GM21423 (cell line): ENCODE data around the gene TRPV3.
"Not testable (repeated sequence)": the region's sequence is repeated elsewhere in the genome, so short reads cannot be mapped to it uniquely, and the experiment has no call there.

Experiments used
- ATAC-seq: cut with Tn5 transposase; IDR thresholded peaks from one replicate; pipeline ENCODE4 v1.9.1; 2021; ENCODE audit warnings: mild to moderate bottlenecking, moderate library complexity; ENCODE audit not compliant: unreplicated experiment

TRPV3 gene

DNA sequence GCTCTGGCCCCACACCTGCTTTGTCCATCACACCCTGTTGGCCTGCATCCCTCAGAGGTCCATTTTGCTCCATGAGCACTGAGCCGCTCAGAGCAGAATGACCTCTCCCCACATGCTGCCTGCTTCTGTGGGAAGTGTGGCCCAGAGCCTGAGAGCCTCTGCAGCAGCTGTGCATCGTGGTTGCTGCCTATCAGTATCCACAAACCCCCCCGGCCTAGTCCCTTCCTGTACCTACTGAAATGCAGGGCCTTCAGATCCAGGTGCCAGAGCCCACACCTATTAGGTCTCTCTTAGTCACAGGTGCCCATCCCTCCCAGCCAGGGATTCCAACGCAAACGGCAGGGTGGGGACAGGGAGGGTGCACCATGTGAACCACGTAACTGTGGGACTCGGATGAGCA, 16.6 kb upstream of the TRPV3 start:
- ATAC-seq = no peak

DNA sequence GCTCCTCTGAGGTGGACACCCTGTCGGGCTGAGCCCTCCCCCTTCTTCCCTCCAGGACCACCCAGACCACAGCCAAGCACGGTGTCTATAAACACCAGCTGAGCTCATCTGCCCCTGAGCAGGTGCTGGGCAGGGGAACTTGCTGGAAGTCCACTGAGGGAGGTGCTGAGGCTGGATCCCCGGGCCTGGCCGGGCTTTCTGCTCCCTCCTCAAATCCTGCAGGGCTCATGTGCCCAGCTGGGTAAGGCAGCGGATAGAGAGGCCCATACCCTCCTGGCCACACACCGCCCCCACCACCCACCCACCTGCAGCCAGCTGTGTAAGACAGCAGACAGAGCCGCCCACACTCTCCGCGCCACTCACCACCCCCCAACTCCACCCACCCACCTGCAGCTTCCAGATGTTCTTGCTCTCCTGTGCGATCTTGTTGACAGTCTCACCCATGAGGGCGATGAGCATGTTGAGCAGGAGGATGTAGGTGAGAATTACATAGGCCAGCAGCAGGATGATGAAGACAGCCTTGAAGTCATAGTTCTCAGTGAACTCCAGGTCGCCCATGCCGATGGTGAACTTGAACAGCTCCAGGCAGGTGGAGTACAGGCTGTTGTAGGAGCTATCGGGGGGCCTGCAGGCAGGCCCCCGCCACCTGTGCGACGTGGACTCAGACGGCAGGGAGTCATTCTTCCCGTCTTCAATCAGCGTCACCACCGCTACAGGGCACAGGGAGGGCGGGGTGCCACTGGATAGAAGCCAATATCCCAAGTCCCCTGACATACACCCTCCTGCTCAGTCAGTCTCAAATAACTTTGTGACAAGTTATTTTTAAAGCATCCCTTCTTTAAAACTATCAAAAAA, 15.9 kb upstream of the TRPV3 start:
- no peak for ATAC-seq

DNA sequence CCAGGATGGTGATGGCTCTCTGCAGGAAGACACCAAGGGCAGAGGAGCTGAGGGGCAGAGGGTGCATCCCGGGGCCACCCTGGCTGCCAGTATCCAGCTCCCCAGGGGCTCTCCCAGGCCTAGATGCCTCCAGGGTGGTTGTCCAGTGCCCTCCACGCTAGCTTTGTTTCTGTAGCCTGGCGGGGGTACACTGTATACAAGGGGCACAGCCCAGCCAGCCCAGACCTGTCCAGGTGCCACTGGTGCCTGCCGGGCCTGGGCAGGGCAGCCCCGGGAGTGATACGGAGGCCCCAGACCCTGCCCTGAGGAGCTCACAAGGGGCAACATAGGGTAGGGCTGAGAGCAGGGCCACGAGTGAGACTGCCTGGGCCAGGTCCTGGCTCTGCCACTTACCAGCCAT, 14.6 kb upstream of the TRPV3 start:
- ATAC-seq = no peak

DNA sequence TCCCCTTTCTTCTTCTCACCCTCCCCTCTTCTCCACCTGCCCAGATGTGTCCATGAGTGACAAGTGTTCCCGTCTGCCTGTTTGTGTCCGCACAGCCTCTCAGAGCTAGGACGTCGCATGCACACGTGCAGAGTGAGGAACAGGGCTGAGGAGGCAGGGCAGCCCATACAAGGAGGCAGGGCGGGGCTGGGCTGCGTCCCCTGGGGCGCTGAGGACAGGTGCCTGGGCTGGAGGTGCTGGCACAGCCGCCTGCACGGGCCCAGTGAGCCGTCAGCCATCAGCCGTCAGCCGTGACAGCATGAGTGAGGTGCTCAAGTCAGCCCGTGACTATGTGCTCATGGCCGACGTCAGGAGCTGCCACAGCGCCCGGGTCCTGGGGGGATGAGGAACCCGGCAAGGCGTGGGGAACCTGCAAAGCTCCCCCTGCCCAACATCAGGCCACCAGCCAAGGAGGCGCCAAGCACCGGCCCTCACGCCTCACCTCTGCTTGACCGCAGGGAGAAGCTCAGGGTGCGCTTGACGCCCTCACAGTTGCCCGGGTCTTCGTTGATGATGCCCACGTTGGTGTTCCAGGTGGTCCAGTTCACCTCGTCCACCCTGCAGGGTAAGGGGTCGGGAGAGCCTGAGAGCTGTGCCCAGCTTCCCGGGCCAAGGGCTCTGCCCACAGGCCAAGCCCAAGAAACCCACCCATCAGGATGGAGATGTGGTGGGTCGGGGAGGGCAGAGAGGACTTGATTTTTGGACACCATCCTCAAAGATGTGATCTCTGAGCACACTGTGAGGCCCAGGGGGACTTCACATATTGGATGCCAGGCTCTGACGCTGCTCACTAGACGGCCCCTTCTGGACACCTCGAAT, 13.7 kb upstream of the TRPV3 start:
- no peak for ATAC-seq

DNA sequence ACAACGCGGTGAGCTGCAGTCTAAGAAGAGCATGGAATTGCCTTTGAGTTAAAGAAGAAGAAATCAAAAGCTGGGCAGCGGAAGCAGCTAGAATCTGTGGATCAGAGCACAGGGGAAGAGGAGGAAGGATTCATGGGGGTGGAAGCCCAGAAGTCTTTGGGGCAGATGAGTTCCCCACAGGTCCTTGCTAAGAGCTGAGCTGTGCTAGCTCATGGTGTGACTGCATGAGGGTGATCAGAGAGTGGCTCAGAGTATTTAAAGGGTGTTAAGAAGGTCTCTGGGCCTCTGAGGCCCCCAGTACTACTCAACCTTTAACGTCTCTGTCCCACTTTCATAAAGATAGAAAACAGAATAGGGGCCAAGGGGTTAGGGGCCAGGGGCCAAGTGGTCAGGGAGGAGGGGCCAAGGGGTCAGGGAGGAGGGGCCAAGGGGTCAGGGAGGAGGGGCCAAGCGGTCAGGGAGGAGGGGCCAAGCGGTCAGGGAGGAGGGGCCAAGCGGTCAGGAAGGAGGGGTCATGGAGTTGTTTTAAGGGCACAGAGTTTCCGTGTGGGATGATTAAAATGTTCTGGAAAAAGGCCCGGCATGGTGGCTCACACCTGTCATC, 12.0 kb upstream of the TRPV3 start:
- ATAC-seq = no peak

- no peak for ATAC-seq
Measured at GRCh38 chr17:3566551-3566950, 8.9 kb upstream of the TRPV3 start.

- ATAC-seq = no peak
Measured at GRCh38 chr17:3565143-3565542, 7.5 kb upstream of the TRPV3 start.

DNA sequence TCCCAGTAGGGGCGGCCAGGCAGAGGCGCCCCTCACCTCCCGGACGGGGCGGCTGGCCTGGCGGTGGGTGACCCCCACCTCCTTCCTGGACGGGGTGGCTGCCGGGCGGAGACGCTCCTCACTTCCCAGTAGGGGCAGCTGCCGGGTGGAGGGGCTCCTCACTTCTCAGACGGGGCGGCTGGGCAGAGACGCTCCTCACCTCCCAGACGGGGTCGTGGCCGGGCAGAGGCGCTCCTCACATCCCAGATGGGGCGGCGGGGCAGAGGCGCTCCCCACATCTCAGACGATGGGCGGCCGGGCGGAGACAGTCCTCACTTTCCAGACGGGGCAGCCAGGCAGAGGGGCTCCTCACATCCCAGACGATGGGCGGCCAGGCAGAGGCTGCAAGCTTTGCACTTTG, 6.6 kb upstream of the TRPV3 start:
- ATAC-seq = not testable (repeated sequence)

DNA sequence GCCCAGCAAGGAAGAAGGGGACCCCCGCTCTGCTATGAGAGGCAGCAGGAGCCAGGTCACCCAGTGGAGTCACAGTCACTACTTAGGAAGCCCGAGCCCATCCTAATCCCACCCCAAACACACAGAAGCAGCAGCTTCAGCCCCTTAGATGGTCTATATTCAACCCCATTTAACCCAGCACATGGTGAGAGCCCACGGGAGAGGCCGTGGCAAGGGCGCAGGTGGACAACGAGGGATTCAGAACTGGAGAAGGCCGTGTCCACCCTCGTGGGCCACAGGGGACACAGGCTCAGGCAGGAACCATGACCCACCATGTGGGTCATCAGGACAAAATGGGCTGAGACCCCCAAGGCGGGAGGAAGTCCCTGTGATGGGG, 1.6 kb upstream of the TRPV3 start:
- ATAC-seq = no peak

DNA sequence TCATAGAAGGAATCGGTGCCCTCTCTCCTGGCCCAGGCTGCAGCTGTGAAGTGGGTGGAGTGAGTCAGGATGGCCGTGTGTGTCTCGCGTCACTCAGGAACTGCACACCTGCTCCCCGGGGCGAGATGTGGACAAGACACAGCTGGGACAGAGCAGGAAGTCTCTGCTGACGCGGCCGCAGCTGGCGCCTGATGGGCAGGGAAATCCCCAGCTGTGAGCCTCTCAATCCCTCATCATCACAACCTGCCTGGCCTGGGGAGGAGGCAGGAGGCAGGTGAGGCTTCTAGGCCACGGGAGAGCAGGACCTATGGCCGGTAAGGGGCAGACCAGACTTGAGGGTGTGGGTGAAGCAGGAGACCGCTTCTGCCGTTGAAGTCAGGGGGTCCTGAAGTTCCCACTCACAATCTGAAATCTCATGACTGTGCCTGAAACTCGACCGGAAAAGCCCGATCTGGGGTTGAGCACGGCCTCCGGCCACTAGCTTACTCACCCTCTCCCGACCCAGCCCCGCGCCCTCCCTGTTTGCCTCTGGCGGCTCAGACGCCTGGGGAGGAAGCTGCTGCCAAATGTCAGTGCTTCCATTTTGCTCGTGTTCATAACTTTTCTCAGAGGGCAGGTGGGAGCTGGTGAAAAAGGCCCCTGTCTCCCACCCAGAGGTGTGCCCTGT, 1.1 kb upstream of the TRPV3 start:
- ATAC-seq = peak; percentile 80

DNA sequence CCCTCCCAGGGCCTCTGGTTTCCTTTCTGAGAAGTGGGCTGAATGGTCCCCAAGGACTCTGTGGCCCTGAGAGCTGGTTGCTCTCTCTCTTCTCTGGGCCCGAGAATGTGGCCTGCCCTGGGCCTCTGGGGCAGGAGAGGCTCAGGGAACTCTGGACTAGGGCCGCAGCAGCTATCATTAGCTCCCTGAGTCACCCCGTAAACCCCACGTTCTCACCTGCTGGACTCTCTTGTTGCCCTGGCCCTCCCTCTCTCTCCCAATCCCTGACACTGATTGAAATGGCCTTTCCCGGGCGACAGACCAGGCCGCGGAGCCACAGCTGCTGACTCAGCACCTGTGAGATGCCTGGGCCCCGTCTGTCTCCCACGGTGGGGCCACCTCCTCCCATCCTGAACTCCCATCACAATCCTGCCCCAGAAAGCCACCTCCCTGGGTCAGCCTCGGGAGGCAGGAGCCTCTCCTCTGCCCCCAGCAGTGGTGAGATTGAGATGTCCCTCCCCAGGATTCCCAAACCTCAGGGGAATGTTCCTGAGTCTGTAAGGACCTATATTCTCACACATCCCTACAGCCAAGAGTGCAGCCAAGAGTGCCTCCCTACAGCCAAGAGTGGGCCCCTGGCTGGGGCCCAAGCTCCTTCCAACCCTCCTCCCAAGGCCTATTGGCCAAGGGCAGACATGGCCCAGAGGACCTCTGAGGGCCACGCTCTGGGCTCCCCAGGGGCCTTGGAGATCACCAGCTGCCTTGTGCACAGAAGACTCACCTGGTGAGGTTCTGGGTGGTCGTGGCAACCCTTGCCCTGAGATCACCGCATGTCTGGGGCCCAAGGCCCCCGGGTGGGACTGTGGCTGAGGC, 470 bp downstream of the TRPV3 start:
- no peak for ATAC-seq

DNA sequence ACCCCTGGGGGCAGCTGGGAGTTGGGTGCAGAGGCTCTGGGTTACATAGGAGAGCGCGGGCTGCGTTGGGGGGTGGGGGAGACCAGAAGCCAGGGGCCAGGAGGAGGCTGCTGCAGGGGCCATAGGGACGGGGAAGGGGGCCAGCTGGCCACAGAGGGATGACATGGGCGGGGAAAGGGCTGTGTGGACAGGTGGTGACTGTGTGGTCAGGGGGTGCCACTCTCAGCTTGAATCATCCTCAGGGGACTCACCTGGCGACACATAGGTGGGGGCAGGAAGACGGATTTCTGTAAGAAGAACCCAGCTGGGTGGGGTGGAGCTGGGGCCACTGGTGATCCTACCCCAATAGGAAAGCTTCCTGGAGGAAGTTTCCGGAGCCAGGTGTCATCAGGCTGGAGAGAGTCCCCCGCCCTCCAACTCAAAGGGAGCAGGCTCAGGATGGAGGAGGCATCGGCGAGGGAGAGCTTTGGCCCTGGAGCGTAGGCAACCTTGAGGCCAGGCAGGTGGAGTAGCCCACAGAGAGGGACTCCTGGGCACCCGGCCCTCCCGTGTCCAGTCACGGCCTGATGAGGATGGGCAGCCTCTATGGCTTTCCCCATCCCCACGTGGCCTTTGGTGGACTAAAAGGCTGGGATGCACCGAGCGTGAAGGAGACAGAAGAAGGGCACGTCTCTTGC, 1.2 kb downstream of the TRPV3 start:
- ATAC-seq = no peak

GRCh38 chr17:3555189-3555796, 2.3 kb downstream of the TRPV3 start:
- no peak for ATAC-seq

DNA sequence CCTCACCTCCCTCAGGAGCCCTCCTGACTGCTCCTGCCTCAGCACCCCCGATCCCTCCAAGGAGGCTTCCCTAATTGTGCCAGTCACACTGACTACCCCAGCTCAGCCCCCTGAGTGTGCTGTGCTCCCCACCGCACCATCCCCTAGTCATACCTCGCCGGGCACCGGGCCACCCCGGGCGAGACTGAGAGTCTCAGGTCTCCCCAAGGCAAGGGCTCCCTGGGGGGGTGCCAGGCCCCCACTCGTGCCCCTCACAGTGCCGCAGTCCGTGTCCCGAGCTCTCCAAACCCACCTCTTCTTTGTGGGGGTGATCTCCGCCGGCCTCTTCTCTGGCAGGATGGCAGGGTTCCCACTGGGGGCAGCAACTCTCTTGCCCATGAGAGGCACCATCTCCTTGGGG, 3.2 kb downstream of the TRPV3 start:
- no peak for ATAC-seq

GRCh38 chr17:3553419-3554401, 3.9 kb downstream of the TRPV3 start:
- no peak for ATAC-seq

DNA sequence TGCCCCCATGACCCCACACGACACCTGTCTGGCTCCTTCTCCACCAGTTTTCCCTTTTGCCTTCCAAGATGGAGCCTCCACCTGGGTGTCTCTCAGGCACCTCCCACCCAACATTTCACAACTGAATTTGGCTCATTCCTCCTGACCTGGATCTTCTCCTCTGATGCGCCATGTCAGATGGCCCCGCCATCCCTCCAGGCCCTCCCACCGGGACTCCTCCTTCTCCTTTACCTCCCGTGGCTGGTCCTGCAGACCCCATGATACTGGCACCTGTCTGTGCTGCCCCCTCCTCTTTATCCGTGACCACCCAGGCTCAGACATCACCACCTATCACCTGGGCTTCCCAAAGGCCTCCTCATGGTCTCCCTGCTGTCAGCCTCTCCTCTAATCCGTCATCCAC, 4.7 kb downstream of the TRPV3 start:
- no peak for ATAC-seq

- ATAC-seq = no peak
Measured at GRCh38 chr17:3551189-3551588, 6.4 kb downstream of the TRPV3 start.

- no peak for ATAC-seq
Measured at GRCh38 chr17:3549610-3550162, 7.9 kb downstream of the TRPV3 start.
